WTC11 (cell line): ENCODE data around the gene CD2.

Source experiments
- CBFB ChIP-seq: sonication (generic); formaldehyde crosslinking; IDR thresholded peaks from 2 replicates; pipeline ENCODE4 v1.8.1; 2022; ENCODE audit warnings: mild to moderate bottlenecking, low read depth, missing genetic modification reagents
- CREB1 ChIP-seq: sonication (generic); formaldehyde crosslinking; IDR thresholded peaks from 2 replicates; pipeline ENCODE4 v1.8.0; 2023; ENCODE audit warnings: mild to moderate bottlenecking, missing genetic modification reagents
- CREM ChIP-seq: sonication (generic); formaldehyde crosslinking; IDR thresholded peaks from 2 replicates; pipeline ENCODE4 v1.8.1; 2022; ENCODE audit warnings: mild to moderate bottlenecking, missing genetic modification reagents, moderate library complexity
- FOXK1 ChIP-seq: sonication (generic); formaldehyde crosslinking; IDR thresholded peaks from 2 replicates; pipeline ENCODE4 v1.8.0; 2022; ENCODE audit warnings: mild to moderate bottlenecking, moderate library complexity, missing genetic modification reagents
- JUN ChIP-seq: sonication (generic); formaldehyde crosslinking; IDR thresholded peaks from 2 replicates; pipeline ENCODE4 v1.8.0; 2023; ENCODE audit warnings: mild to moderate bottlenecking, missing genetic modification reagents
- NFYB ChIP-seq: sonication (generic); formaldehyde crosslinking; conservative IDR thresholded peaks from 2 replicates; pipeline ENCODE4 v1.8.0; 2022; ENCODE audit warnings: low read depth, missing genetic modification reagents
- ZBTB21 ChIP-seq: sonication (generic); formaldehyde crosslinking; IDR thresholded peaks from 2 replicates; pipeline ENCODE4 v1.8.1; 2023; ENCODE audit warnings: mild to moderate bottlenecking, missing genetic modification reagents, borderline replicate concordance
- TF ChIP-seq, protein P1 (sequence below): fragments of 200-600 bp; IDR thresholded peaks from 2 replicates; pipeline ENCODE4 v1.8.0; 2022; ENCODE audit warnings: antibody characterized with exemption
- TF ChIP-seq, protein P2 (sequence below): sonication (generic); formaldehyde crosslinking; IDR thresholded peaks from 2 replicates; pipeline ENCODE4 v1.8.1; 2022; ENCODE audit warnings: mild to moderate bottlenecking, missing genetic modification reagents, moderate library complexity, borderline replicate concordance
- TF ChIP-seq, protein P3 (sequence below): sonication (generic); formaldehyde crosslinking; IDR thresholded peaks from 2 replicates; pipeline ENCODE4 v1.8.1; 2023; ENCODE audit warnings: mild to moderate bottlenecking, missing genetic modification reagents, moderate library complexity
- TF ChIP-seq, protein P4 (sequence below): sonication (generic); formaldehyde crosslinking; IDR thresholded peaks from 2 replicates; pipeline ENCODE4 v1.8.1; 2023; ENCODE audit warnings: mild to moderate bottlenecking, moderate library complexity, missing genetic modification reagents
- TF ChIP-seq, protein P5 (sequence below): sonication (generic); formaldehyde crosslinking; IDR thresholded peaks from 2 replicates; pipeline ENCODE4 v1.8.0; 2022; ENCODE audit warnings: mild to moderate bottlenecking, missing genetic modification reagents
- TF ChIP-seq, protein P6 (sequence below): sonication (generic); formaldehyde crosslinking; IDR thresholded peaks from 2 replicates; pipeline ENCODE4 v1.8.1; 2022; ENCODE audit warnings: low read depth, mild to moderate bottlenecking, moderate library complexity, missing genetic modification reagents, borderline replicate concordance

DNA sequence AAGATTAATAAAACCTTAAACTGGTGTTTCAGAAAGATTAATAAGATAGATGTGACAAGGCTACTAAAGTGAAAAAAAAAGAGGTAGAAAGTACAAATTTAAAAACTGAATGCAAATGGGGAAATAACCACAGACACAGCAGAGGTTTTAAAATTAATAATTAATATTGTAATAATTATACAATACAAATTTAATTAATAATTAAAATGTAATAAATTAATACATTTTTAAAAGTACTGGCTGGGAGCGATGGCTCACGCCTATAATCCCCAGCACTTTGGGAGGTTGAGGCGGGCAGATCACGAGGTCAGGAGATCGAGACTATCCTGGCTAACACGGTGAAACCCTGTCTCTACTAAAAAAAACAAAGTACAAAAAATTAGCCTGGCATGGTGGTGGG is 26.8 kb downstream of the CD2 start:
- TF ChIP-seq, protein P1, sequence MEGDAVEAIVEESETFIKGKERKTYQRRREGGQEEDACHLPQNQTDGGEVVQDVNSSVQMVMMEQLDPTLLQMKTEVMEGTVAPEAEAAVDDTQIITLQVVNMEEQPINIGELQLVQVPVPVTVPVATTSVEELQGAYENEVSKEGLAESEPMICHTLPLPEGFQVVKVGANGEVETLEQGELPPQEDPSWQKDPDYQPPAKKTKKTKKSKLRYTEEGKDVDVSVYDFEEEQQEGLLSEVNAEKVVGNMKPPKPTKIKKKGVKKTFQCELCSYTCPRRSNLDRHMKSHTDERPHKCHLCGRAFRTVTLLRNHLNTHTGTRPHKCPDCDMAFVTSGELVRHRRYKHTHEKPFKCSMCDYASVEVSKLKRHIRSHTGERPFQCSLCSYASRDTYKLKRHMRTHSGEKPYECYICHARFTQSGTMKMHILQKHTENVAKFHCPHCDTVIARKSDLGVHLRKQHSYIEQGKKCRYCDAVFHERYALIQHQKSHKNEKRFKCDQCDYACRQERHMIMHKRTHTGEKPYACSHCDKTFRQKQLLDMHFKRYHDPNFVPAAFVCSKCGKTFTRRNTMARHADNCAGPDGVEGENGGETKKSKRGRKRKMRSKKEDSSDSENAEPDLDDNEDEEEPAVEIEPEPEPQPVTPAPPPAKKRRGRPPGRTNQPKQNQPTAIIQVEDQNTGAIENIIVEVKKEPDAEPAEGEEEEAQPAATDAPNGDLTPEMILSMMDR = no peak
- TF ChIP-seq CREB1 (CRISPR knock-in tag) (no peak), FOXK1 (CRISPR knock-in tag) (no peak), NFYB (CRISPR knock-in tag) (no peak), CREM (no peak), ZBTB21 (CRISPR knock-in tag) (no peak), JUN (CRISPR knock-in tag) (no peak), CBFB (CRISPR knock-in tag) (no peak)
- TF ChIP-seq, protein P2, sequence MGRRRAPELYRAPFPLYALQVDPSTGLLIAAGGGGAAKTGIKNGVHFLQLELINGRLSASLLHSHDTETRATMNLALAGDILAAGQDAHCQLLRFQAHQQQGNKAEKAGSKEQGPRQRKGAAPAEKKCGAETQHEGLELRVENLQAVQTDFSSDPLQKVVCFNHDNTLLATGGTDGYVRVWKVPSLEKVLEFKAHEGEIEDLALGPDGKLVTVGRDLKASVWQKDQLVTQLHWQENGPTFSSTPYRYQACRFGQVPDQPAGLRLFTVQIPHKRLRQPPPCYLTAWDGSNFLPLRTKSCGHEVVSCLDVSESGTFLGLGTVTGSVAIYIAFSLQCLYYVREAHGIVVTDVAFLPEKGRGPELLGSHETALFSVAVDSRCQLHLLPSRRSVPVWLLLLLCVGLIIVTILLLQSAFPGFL (CRISPR knock-in tag) = no peak
- TF ChIP-seq, protein P3, sequence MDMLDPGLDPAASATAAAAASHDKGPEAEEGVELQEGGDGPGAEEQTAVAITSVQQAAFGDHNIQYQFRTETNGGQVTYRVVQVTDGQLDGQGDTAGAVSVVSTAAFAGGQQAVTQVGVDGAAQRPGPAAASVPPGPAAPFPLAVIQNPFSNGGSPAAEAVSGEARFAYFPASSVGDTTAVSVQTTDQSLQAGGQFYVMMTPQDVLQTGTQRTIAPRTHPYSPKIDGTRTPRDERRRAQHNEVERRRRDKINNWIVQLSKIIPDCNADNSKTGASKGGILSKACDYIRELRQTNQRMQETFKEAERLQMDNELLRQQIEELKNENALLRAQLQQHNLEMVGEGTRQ (CRISPR knock-in tag) = no peak
- TF ChIP-seq, protein P4, sequence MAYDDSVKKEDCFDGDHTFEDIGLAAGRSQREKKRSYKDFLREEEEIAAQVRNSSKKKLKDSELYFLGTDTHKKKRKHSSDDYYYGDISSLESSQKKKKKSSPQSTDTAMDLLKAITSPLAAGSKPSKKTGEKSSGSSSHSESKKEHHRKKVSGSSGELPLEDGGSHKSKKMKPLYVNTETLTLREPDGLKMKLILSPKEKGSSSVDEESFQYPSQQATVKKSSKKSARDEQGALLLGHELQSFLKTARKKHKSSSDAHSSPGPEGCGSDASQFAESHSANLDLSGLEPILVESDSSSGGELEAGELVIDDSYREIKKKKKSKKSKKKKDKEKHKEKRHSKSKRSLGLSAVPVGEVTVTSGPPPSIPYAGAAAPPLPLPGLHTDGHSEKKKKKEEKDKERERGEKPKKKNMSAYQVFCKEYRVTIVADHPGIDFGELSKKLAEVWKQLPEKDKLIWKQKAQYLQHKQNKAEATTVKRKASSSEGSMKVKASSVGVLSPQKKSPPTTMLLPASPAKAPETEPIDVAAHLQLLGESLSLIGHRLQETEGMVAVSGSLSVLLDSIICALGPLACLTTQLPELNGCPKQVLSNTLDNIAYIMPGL (CRISPR knock-in tag) = no peak
- TF ChIP-seq, protein P5, sequence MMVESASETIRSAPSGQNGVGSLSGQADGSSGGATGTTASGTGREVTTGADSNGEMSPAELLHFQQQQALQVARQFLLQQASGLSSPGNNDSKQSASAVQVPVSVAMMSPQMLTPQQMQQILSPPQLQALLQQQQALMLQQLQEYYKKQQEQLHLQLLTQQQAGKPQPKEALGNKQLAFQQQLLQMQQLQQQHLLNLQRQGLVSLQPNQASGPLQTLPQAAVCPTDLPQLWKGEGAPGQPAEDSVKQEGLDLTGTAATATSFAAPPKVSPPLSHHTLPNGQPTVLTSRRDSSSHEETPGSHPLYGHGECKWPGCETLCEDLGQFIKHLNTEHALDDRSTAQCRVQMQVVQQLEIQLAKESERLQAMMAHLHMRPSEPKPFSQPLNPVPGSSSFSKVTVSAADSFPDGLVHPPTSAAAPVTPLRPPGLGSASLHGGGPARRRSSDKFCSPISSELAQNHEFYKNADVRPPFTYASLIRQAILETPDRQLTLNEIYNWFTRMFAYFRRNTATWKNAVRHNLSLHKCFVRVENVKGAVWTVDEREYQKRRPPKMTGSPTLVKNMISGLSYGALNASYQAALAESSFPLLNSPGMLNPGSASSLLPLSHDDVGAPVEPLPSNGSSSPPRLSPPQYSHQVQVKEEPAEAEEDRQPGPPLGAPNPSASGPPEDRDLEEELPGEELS (CRISPR knock-in tag) = no peak
- TF ChIP-seq, protein P6, sequence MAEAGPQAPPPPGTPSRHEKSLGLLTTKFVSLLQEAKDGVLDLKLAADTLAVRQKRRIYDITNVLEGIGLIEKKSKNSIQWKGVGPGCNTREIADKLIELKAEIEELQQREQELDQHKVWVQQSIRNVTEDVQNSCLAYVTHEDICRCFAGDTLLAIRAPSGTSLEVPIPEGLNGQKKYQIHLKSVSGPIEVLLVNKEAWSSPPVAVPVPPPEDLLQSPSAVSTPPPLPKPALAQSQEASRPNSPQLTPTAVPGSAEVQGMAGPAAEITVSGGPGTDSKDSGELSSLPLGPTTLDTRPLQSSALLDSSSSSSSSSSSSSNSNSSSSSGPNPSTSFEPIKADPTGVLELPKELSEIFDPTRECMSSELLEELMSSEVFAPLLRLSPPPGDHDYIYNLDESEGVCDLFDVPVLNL (CRISPR knock-in tag) = no peak
